PC-9 (cell line): Measurements from ENCODE around the gene NSUN7.

Source experiments
- EZH2 ChIP-seq: fragments of 200-600 bp; sonication (generic); IDR thresholded peaks from 2 replicates; pipeline ENCODE4 v1.8.0; 2017; ENCODE audit warnings: antibody characterized with exemption, low read depth
- TF ChIP-seq, protein P1 (sequence below): fragments of 200-600 bp; sonication (generic); conservative IDR thresholded peaks from 2 replicates; pipeline ENCODE4 v1.6.1; 2017; ENCODE audit warnings: mixed run types, antibody characterized with exemption, mild to moderate bottlenecking, moderate library complexity

DNA sequence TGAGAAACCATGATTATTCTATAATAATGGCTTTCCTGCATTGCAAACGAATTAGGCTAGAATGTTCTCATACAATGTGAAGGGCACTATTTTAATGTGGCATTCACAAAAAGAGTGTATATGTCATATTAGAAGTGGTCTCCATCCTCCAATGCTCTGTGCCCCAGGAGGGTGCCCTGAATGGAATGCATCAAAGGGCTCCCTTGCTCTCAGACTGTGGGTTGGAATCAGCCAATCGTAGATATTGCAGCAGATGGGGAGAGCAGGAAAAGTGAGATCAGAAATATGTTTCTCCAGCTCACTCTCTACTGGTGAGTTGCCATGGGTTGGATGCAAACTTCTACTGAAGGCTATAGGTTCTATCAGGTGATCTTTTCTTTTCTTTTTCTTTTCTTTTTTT, 11.9 kb upstream of the NSUN7 start:
- TF ChIP-seq, protein P1, sequence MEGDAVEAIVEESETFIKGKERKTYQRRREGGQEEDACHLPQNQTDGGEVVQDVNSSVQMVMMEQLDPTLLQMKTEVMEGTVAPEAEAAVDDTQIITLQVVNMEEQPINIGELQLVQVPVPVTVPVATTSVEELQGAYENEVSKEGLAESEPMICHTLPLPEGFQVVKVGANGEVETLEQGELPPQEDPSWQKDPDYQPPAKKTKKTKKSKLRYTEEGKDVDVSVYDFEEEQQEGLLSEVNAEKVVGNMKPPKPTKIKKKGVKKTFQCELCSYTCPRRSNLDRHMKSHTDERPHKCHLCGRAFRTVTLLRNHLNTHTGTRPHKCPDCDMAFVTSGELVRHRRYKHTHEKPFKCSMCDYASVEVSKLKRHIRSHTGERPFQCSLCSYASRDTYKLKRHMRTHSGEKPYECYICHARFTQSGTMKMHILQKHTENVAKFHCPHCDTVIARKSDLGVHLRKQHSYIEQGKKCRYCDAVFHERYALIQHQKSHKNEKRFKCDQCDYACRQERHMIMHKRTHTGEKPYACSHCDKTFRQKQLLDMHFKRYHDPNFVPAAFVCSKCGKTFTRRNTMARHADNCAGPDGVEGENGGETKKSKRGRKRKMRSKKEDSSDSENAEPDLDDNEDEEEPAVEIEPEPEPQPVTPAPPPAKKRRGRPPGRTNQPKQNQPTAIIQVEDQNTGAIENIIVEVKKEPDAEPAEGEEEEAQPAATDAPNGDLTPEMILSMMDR = no peak
- TF ChIP-seq EZH2 = no peak
